Progenitor cell of endocrine pancreas (in vitro differentiated cells): Measurements from ENCODE around the gene ANKRD34A. TPM values are rescaled to one million over a fixed set of nuclear protein-coding genes. Genes with fewer than 3 reads are reported as not detected.
A peak's percentile ranks its signal among the peaks of the same experiment; 100 is the strongest.

Experiments
- DNase-seq: peaks from one replicate; pipeline ENCODE4 v3.0.0; 2021; ENCODE audit warnings: low spot score; ENCODE audit not compliant: unreplicated experiment
- H3K27ac Mint-ChIP-seq: 2 replicates; pipeline ENCODE4 v1.8.0; 2021; ENCODE audit warnings: mild to moderate bottlenecking, moderate library complexity, mixed read lengths
- H3K27me3 Mint-ChIP-seq: 2 replicates; pipeline ENCODE4 v1.8.0; 2021; ENCODE audit warnings: mixed read lengths
- H3K36me3 Mint-ChIP-seq: 2 replicates; pipeline ENCODE4 v1.8.0; 2022; ENCODE audit warnings: mixed read lengths; ENCODE audit not compliant: insufficient read depth
- H3K4me1 Mint-ChIP-seq: 2 replicates; pipeline ENCODE4 v1.8.0; 2021; ENCODE audit warnings: low read depth, mixed read lengths
- H3K4me3 Mint-ChIP-seq: 2 replicates; pipeline ENCODE4 v1.8.0; 2021; ENCODE audit warnings: low read depth, mild to moderate bottlenecking, moderate library complexity, mixed read lengths
- H3K9me3 Mint-ChIP-seq: 2 replicates; pipeline ENCODE4 v1.8.0; 2021; ENCODE audit warnings: low read depth, mixed read lengths
- CTCF ChIP-seq: fragments of 200-600 bp; sonication (generic); IDR thresholded peaks from one replicate; pipeline ENCODE4 v1.5.0; 2021; ENCODE audit warnings: antibody characterized with exemption, mild to moderate bottlenecking; ENCODE audit not compliant: unreplicated experiment
- total RNA-seq: library from RNA; stranded (reverse); gene quantifications from 2 replicates; pipeline ENCODE4 v1.2.1, GENCODE V29; 2021

ANKRD34A gene
- total RNA-seq, 1 donor from 2014 or later = 0.22 TPM

DNA sequence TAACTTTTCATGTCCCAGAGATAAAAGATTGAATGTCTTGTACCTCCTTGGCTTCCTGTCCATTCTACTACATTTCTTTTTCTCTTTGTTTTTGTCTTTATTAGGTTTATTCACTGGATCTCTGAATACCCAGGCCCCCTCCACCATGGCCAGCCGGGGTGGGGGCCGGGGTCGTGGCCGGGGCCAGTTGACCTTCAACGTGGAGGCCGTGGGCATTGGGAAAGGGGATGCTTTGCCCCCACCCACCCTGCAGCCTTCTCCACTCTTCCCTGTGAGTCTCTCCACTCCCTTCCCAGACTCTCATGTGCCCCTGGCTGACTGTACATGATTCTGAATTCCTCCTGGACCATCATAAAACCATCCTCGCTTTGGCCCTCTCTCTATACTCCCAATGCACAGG lies 10.3 kb upstream of the ANKRD34A start:
- H3K27me3 Mint-ChIP-seq = no peaks in the 10 kb centered on the region
- H3K27ac Mint-ChIP-seq = no peak overlapping the region
- H3K9me3 Mint-ChIP-seq = no peaks in the 10 kb centered on the region
- H3K4me1 Mint-ChIP-seq = peaks cover 4% of the 10 kb centered on the region
- peaks cover 1% of the 10 kb centered on the region for H3K36me3 Mint-ChIP-seq
- H3K4me3 Mint-ChIP-seq = no peak overlapping the region
- TF ChIP-seq CTCF = no peak
- DNase-seq = no peak

DNA sequence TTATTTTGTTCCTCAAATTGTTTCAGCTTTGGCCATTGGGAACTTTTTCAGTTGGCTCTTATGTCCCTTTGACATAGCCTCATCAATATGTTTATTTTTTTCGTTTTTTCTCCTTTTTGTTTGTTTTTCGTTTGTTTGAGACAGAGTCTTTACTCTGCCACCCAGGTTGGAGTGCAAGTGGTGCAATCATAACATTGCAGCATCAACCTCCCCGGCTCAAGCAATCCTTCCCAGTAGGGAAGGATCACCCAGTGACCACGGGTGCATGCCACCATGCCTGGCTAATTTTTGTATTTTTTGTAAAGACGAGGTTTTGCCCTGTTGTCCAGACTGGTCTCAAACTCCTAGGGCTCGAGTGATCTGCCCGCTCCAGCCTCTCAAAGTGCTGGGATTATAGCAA lies 8.2 kb upstream of the ANKRD34A start:
- Mint-ChIP-seq H3K9me3 (no peaks in the 10 kb centered on the region), H3K4me1 (peaks cover 1% of the 10 kb centered on the region), H3K27me3 (no peaks in the 10 kb centered on the region), H3K36me3 (peaks cover 4% of the 10 kb centered on the region), H3K27ac (no peak overlapping the region), H3K4me3 (no peak overlapping the region)
- no peak for DNase-seq
- TF ChIP-seq CTCF = no peak

DNA sequence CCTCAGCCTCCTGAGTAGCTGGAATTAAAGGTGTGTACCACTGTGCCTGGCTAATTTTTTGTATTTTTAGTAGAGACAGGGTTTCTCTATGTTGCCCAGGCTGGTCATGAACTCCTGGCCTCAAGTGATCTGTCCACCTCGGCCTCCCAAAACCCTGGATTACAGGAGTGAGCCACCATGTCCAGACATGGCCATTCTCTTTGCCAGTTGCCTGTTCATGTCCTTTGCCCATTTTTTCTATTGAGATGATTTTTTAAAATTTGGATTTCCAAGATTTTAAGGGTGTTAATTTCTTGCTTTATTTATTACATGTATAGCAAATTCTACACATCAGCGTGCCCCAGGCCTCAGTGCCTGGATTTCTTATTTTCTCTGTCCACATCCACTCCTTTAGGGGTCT lies 2.9 kb upstream of the ANKRD34A start:
- Mint-ChIP-seq H3K36me3 (peaks cover 5% of the 10 kb centered on the region), H3K4me3 (no peak overlapping the region), H3K9me3 (no peaks in the 10 kb centered on the region), H3K27ac (no peak overlapping the region), H3K4me1 (peaks cover 8% of the 10 kb centered on the region), H3K27me3 (peaks cover 17% of the 10 kb centered on the region)
- no peak for TF ChIP-seq CTCF
- DNase-seq = no peak

DNA sequence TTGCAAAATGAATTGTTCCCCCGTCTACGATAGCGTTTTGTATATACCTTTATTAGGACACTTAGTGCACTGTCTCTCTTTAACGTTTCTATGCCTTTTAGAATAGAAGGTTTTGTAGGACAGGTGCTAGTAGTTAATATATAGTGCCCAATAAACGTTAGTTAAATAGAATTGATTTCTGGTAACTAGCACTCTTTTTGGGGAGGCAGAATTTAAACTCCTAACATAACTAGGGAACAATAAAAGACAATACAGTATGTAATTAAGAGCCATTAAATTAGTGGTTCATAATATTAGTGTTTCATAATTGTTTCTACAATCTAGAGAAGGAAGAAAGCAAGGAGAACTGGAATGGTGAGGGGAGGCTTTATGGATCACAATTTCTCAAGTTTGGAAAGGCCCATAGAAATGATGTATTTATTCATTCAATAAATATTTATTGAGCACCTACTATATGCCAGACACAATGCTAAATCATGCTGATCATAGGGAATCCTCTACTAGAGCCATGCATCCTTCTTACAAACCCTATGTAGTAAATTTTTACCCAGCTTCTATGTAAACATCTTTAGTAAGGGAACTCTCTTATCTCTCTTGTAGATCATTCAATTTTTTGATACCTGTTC lies 857 bp upstream of the ANKRD34A start:
- Mint-ChIP-seq H3K27me3 (peaks cover 34% of the 10 kb centered on the region), H3K4me3 (peak overlapping the region; percentile 88), H3K36me3 (peaks cover 5% of the 10 kb centered on the region), H3K27ac (no peak overlapping the region), H3K4me1 (peaks cover 20% of the 10 kb centered on the region), H3K9me3 (no peaks in the 10 kb centered on the region)
- no peak for TF ChIP-seq CTCF
- DNase-seq = no peak

DNA sequence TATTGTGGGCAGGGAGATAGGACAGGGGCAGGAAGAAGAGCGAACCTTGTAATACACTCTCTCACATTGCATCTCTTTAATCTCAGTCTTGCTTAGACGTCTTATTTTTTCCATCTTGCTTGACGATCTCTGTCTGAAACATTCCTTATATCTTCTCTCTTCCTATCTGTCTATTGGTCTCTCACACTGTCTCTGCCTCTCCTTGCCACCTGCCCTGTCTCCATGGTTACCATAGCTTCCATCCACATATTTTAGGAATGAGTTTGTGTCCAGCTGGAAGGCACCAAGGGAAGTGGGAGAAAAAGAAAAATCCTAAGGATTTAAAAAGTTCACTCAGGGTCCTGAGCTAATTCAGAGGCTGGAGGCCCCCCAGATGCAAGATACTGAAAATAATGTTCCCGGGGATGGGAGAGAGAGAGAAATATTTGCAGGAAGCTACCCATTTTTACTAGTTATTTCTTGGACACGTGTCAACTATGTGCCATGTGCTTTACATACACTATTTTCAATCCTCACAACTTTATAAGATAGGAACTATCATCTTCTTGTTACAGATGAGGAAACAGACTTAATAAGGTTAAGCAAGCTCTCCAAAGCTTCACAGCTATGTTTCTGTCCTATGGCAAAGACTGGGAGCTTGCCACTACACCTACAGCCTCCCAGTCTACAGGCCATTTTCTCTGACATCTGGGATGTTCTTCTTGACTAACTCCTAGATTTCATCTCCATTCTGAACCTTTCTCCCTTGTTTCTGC lies 933 bp downstream of the ANKRD34A start:
- H3K4me1 Mint-ChIP-seq = peaks cover 20% of the 10 kb centered on the region
- no peak for TF ChIP-seq CTCF
- H3K4me3 Mint-ChIP-seq = peak overlapping the region; percentile 88
- no peaks in the 10 kb centered on the region for H3K9me3 Mint-ChIP-seq
- H3K27ac Mint-ChIP-seq = no peak overlapping the region
- H3K27me3 Mint-ChIP-seq = peaks cover 52% of the 10 kb centered on the region
- H3K36me3 Mint-ChIP-seq = peaks cover 4% of the 10 kb centered on the region
- DNase-seq = no peak
